Measurements from ENCODE around the gene SURF2. TPM values are rescaled to one million over a fixed set of nuclear protein-coding genes. Genes with fewer than 3 reads are reported as not detected.
"Not testable (repeated sequence)": the region's sequence is repeated elsewhere in the genome, so short reads cannot be mapped to it uniquely, and the experiment has no call there.

The SURF2 gene
- 25.9 TPM for polyA plus RNA-seq (2012; ENCODE audit: low read depth, missing spikeins)

DNA sequence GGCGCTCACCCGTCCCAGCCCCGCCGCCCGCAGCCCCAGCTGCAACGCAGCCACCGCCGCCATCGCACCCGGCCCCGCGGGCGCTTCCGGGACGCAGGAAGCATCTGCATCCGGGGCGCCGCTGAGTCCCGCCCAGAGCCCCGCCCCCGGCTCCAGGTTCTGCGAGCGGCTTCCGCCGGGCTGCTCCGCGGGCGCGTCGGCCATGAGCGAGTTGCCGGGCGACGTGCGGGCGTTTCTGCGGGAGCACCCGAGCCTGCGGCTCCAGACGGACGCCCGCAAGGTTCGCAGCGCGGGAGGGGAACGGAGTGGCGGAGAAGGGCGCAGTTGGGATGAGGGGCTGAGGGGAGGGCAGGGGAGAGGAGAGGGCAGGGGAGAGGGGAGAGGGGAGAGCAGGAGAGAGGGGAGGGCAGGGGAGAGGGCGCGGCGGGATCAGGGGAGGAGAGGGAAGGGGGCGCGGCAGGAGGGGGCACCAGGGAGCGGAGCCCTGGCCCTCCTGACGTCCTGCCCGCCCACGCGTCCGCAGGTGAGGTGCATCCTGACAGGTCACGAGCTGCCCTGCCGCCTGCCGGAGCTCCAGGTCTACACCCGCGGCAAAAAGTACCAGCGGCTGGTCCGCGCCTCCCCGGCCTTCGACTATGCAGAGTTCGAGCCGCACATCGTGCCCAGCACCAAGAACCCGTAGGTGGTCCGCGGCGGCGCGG lies at the start of gene SURF2, which contains the start of gene SURF1:
Gene SURF2, plus strand, starts transcription at position 160 of the 701 bp plus-strand sequence. Its CDS starts 43 bp downstream, at position 203.
Gene SURF1, minus strand, starts transcription at position 97 of the 701 bp plus-strand sequence. Its CDS starts 34 bp downstream, at position 63.
- peak; percentile 63 for FAIRE-seq

GRCh38 chr9:133307301-133307700 lies 49.0 kb upstream of the SURF2 start:
- DNase-seq (ENCODE audit: insufficient read length, low spot score) (no peak), FAIRE-seq (no peak)
- TF ChIP-seq POLR2A (IDR thresholded peaks at IDR 0.05; ENCODE audit: low read depth, low read length) (no peak), POU2F2 (IDR thresholded peaks at IDR 0.05; ENCODE audit: low read depth, low read length) (no peak), TAF1 (IDR thresholded peaks at IDR 0.05; ENCODE audit: low read depth, low read length) (no peak), SPI1 (IDR thresholded peaks at IDR 0.05; ENCODE audit: low read depth, low read length) (no peak), PAX5 (IDR thresholded peaks at IDR 0.05; ENCODE audit: insufficient read depth, low read length, severe bottlenecking) (no peak), POLR2AphosphoS5 (IDR thresholded peaks at IDR 0.05; ENCODE audit: low read depth, low read length) (no peak)

More for the DNA sequence above, at the start of gene SURF2, which contains the start of gene SURF1:
- peak; percentile 95 for DNase-seq (ENCODE audit: insufficient read length, low spot score)
- TF ChIP-seq TAF1 (IDR thresholded peaks at IDR 0.05; ENCODE audit: low read depth, low read length) = peak; percentile 74
- TF ChIP-seq POLR2AphosphoS5 (IDR thresholded peaks at IDR 0.05; ENCODE audit: low read depth, low read length) = peak; percentile 57; the same call in 1 of the 2 replicates
- no peak; the same call in none of the 2 replicates for TF ChIP-seq POLR2A (IDR thresholded peaks at IDR 0.05; ENCODE audit: low read depth, low read length)
- no peak for TF ChIP-seq SPI1 (IDR thresholded peaks at IDR 0.05; ENCODE audit: low read depth, low read length)
- TF ChIP-seq PAX5 (IDR thresholded peaks at IDR 0.05; ENCODE audit: insufficient read depth, low read length, severe bottlenecking) = peak; percentile 10
- TF ChIP-seq POU2F2 (IDR thresholded peaks at IDR 0.05; ENCODE audit: low read depth, low read length) = no peak

DNA sequence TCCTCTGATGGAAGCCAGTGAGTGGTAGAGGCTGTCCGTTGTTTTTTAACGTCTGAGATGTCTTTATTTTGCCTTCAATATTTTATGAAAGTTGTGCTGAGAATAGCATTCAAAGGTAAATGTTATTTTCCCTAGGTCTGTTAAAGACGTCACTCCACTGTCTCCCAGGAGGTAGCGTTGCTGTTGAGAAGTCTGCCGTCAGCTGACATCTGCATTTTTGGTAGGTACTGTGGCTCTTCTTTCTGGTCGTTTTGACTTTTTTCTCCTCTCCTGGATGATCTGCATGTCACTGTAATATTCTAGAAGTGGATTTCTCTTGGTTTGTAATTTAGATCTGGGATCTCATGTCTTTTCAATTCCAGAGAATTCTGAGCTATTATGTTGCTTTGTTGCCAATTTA lies 46.7 kb upstream of the SURF2 start:
- TF ChIP-seq POLR2AphosphoS5 (IDR thresholded peaks at IDR 0.05; ENCODE audit: low read depth, low read length) (no peak), TAF1 (IDR thresholded peaks at IDR 0.05; ENCODE audit: low read depth, low read length) (no peak), SPI1 (IDR thresholded peaks at IDR 0.05; ENCODE audit: low read depth, low read length) (no peak), PAX5 (IDR thresholded peaks at IDR 0.05; ENCODE audit: insufficient read depth, low read length, severe bottlenecking) (no peak), POLR2A (IDR thresholded peaks at IDR 0.05; ENCODE audit: low read depth, low read length) (no peak), POU2F2 (IDR thresholded peaks at IDR 0.05; ENCODE audit: low read depth, low read length) (no peak)
- FAIRE-seq (no peak), DNase-seq (ENCODE audit: insufficient read length, low spot score) (no peak)

DNA sequence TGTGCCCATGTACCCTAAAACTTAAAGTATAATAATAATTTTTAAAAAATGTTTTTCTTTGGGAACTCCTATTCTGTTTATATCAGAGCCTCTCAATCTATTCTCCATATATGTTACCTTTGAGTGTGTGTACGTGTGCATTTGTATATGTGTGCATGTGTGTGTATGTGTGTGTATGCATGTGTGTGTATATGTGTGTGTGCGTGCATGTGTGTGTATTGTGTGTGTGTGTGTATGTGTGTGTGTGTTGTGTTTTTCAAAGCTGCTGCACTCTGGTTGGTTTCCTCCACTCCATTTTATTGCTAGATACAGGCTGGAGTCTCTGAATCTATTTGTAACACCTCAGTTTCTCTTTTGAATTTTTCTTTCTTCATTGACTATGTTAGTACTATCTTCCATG lies 40.4 kb upstream of the SURF2 start:
- TF ChIP-seq TAF1 (IDR thresholded peaks at IDR 0.05; ENCODE audit: low read depth, low read length) (no peak), POU2F2 (IDR thresholded peaks at IDR 0.05; ENCODE audit: low read depth, low read length) (no peak), PAX5 (IDR thresholded peaks at IDR 0.05; ENCODE audit: insufficient read depth, low read length, severe bottlenecking) (no peak), POLR2A (IDR thresholded peaks at IDR 0.05; ENCODE audit: low read depth, low read length) (no peak), POLR2AphosphoS5 (IDR thresholded peaks at IDR 0.05; ENCODE audit: low read depth, low read length) (no peak), SPI1 (IDR thresholded peaks at IDR 0.05; ENCODE audit: low read depth, low read length) (no peak)

GRCh38 chr9:133317551-133317950 lies 38.8 kb upstream of the SURF2 start:
- not testable (repeated sequence) for FAIRE-seq

More for the DNA sequence above, 40.4 kb upstream of the SURF2 start:
- FAIRE-seq (no peak), DNase-seq (ENCODE audit: insufficient read length, low spot score) (no peak)

GRCh38 chr9:133320421-133320881 lies 35.9 kb upstream of the SURF2 start:
- FAIRE-seq (no peak), DNase-seq (ENCODE audit: insufficient read length, low spot score) (no peak)
- TF ChIP-seq POU2F2 (IDR thresholded peaks at IDR 0.05; ENCODE audit: low read depth, low read length) = no peak
- no peak for TF ChIP-seq TAF1 (IDR thresholded peaks at IDR 0.05; ENCODE audit: low read depth, low read length)
- TF ChIP-seq POLR2AphosphoS5 (IDR thresholded peaks at IDR 0.05; ENCODE audit: low read depth, low read length) = no peak
- no peak for TF ChIP-seq POLR2A (IDR thresholded peaks at IDR 0.05; ENCODE audit: low read depth, low read length)
- no peak for TF ChIP-seq PAX5 (IDR thresholded peaks at IDR 0.05; ENCODE audit: insufficient read depth, low read length, severe bottlenecking)
- no peak for TF ChIP-seq SPI1 (IDR thresholded peaks at IDR 0.05; ENCODE audit: low read depth, low read length)

More at GRCh38 chr9:133317551-133317950, 38.8 kb upstream of the SURF2 start:
- DNase-seq (ENCODE audit: insufficient read length, low spot score) = not testable (repeated sequence)

DNA sequence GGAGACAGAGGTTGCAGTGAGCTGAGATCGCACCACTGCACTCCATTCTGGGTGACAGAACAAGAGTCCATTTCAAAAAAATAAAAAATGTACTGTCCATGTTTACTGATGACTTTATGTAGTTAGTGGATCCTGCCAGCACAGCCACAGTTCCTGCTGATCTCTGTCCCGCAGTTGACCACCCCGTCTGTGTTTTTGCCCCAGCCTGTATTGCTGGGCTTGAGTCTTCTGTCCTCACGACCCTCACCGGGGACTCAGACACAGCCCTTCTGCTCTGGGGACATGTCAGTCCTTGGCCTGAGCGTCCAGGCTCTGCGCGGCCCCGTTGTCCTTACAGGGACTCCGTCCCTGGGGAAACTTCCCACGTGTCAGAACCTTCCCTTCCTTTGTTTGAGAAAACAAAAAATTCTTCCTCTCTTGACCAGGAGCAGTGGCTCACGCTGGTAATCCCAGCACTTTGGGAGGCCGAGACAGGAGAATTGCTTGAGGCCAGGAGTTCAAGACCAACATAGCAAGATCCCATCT lies 34.9 kb upstream of the SURF2 start:
- no peak for FAIRE-seq
- no peak for DNase-seq (ENCODE audit: insufficient read length, low spot score)
- TF ChIP-seq PAX5 (IDR thresholded peaks at IDR 0.05; ENCODE audit: insufficient read depth, low read length, severe bottlenecking) = no peak
- TF ChIP-seq POLR2A (IDR thresholded peaks at IDR 0.05; ENCODE audit: low read depth, low read length) = no peak
- no peak for TF ChIP-seq TAF1 (IDR thresholded peaks at IDR 0.05; ENCODE audit: low read depth, low read length)
- TF ChIP-seq SPI1 (IDR thresholded peaks at IDR 0.05; ENCODE audit: low read depth, low read length) = no peak
- TF ChIP-seq POU2F2 (IDR thresholded peaks at IDR 0.05; ENCODE audit: low read depth, low read length) = no peak
- no peak for TF ChIP-seq POLR2AphosphoS5 (IDR thresholded peaks at IDR 0.05; ENCODE audit: low read depth, low read length)

DNA sequence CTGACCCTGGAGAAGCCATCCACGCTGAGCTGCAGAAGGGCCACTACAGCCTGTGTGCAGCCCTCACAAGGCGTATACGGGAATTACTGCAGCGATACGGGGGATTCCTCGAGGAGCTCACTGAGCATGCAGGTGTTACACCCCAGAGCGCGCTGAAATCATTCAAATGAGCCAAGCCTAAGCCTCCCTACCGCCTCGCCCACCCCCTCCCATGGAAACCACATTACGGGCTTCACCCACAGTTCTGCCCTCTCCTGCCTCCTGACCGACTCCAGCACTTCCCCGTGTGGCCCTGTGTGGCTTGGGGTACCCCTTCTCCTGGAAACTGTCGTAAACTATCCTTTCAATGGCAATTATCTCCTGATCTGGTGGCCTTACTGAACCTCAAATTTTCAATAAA lies 33.6 kb upstream of the SURF2 start:
- FAIRE-seq = no peak
- TF ChIP-seq SPI1 (IDR thresholded peaks at IDR 0.05; ENCODE audit: low read depth, low read length) = no peak
- no peak for TF ChIP-seq POLR2AphosphoS5 (IDR thresholded peaks at IDR 0.05; ENCODE audit: low read depth, low read length)
- TF ChIP-seq TAF1 (IDR thresholded peaks at IDR 0.05; ENCODE audit: low read depth, low read length) = no peak
- no peak for TF ChIP-seq POLR2A (IDR thresholded peaks at IDR 0.05; ENCODE audit: low read depth, low read length)
- TF ChIP-seq PAX5 (IDR thresholded peaks at IDR 0.05; ENCODE audit: insufficient read depth, low read length, severe bottlenecking) = no peak
- DNase-seq (ENCODE audit: insufficient read length, low spot score) = no peak

GRCh38 chr9:133323211-133323610 lies 33.1 kb upstream of the SURF2 start:
- no peak for TF ChIP-seq POU2F2 (IDR thresholded peaks at IDR 0.05; ENCODE audit: low read depth, low read length)
- TF ChIP-seq PAX5 (IDR thresholded peaks at IDR 0.05; ENCODE audit: insufficient read depth, low read length, severe bottlenecking) = no peak
- TF ChIP-seq SPI1 (IDR thresholded peaks at IDR 0.05; ENCODE audit: low read depth, low read length) = no peak
- no peak for TF ChIP-seq POLR2AphosphoS5 (IDR thresholded peaks at IDR 0.05; ENCODE audit: low read depth, low read length)
- no peak for TF ChIP-seq TAF1 (IDR thresholded peaks at IDR 0.05; ENCODE audit: low read depth, low read length)
- TF ChIP-seq POLR2A (IDR thresholded peaks at IDR 0.05; ENCODE audit: low read depth, low read length) = no peak
- no peak for DNase-seq (ENCODE audit: insufficient read length, low spot score)
- FAIRE-seq = no peak
